Measurements from ENCODE around the gene CRISPLD2.

The CRISPLD2 gene

GRCh38 chr16:84780063-84780462, 39.7 kb upstream of the CRISPLD2 start:
- TF ChIP-seq CTCF (IDR thresholded peaks at IDR 0.05; ENCODE audit: control insufficient read depth, insufficient read depth, low read depth, low read length, missing control alignments): no peak
- no peak overlapping the region for H3K4me3 ChIP-seq (ENCODE audit: control insufficient read depth, low read depth, low read length)
- no peak for DNase-seq (ENCODE audit: low read depth)

- no peak for DNase-seq (ENCODE audit: low read depth)
- no peak overlapping the region for H3K4me3 ChIP-seq (ENCODE audit: control insufficient read depth, low read depth, low read length)
- no peak for TF ChIP-seq CTCF (IDR thresholded peaks at IDR 0.05; ENCODE audit: control insufficient read depth, insufficient read depth, low read depth, low read length, missing control alignments)
Observed at GRCh38 chr16:84780544-84781376, 39.0 kb upstream of the CRISPLD2 start.

- no peak overlapping the region for H3K4me3 ChIP-seq (ENCODE audit: control insufficient read depth, low read depth, low read length)
- no peak for DNase-seq (ENCODE audit: low read depth)
- TF ChIP-seq CTCF (IDR thresholded peaks at IDR 0.05; ENCODE audit: control insufficient read depth, insufficient read depth, low read depth, low read length, missing control alignments): no peak
Observed at GRCh38 chr16:84782846-84783245, 36.9 kb upstream of the CRISPLD2 start.

- no peak for DNase-seq (ENCODE audit: low read depth)
- TF ChIP-seq CTCF (IDR thresholded peaks at IDR 0.05; ENCODE audit: control insufficient read depth, insufficient read depth, low read depth, low read length, missing control alignments): no peak
- H3K4me3 ChIP-seq (ENCODE audit: control insufficient read depth, low read depth, low read length): no peak overlapping the region
Observed at GRCh38 chr16:84785843-84786581, 33.8 kb upstream of the CRISPLD2 start.

GRCh38 chr16:84786605-84787262, 33.1 kb upstream of the CRISPLD2 start:
- no peak overlapping the region for H3K4me3 ChIP-seq (ENCODE audit: control insufficient read depth, low read depth, low read length)
- no peak for TF ChIP-seq CTCF (IDR thresholded peaks at IDR 0.05; ENCODE audit: control insufficient read depth, insufficient read depth, low read depth, low read length, missing control alignments)
- DNase-seq (ENCODE audit: low read depth): no peak

- no peak for DNase-seq (ENCODE audit: low read depth)
Observed at GRCh38 chr16:84787263-84787622, 32.5 kb upstream of the CRISPLD2 start.

More at GRCh38 chr16:84787263-84787622, 32.5 kb upstream of the CRISPLD2 start:
- no peak overlapping the region for H3K4me3 ChIP-seq (ENCODE audit: control insufficient read depth, low read depth, low read length)
- no peak for TF ChIP-seq CTCF (IDR thresholded peaks at IDR 0.05; ENCODE audit: control insufficient read depth, insufficient read depth, low read depth, low read length, missing control alignments)

All from AG09309 (cell line).